CD4-positive, alpha-beta T cell treated with Interleukin-1 beta for 1 hour (primary cell): ENCODE measurements around the gene OR52E6.

ENCODE experiments used
- DNase-seq, 2 donors: peaks; one replicate each; pipeline ENCODE4 v3.0.0-alpha.2; 2020 to 2022

The OR52E6 gene

DNA sequence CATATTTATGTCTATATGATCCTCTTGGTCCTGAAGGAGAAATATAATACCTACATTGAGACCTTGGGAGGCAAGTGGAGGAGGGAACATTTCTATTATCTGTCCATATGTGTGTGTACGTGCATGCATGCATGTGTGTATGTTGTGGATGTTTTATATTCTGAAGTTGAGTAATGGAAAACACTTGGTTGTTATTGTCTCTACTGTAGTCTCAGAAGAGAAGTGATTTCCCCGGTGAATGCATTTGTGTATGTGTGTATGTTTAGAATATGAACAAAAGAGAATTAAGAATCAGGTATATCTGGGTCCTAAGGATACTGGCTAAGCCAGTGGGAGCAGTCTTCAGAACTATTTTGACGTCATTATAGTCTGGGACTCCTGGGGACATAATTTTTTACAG lies 50.5 kb downstream of the OR52E6 start, which contains the start of gene OR52N1:
TSS of gene OR52N1 (minus strand) at position 101 of the 400 bp plus-strand sequence. CDS start 2,449 bp downstream, outside the sequence.
- DNase-seq: no peak
